GM21390 (cell line): ENCODE results near the gene HTR3E.
"Not testable (repeated sequence)": the region's sequence is repeated elsewhere in the genome, so short reads cannot be mapped to it uniquely, and the experiment has no call there.

ENCODE experiments used
- ATAC-seq: cut with Tn5 transposase; IDR thresholded peaks from one replicate; pipeline ENCODE4 v1.9.1; 2021; ENCODE audit not compliant: unreplicated experiment

HTR3E gene, protein sequence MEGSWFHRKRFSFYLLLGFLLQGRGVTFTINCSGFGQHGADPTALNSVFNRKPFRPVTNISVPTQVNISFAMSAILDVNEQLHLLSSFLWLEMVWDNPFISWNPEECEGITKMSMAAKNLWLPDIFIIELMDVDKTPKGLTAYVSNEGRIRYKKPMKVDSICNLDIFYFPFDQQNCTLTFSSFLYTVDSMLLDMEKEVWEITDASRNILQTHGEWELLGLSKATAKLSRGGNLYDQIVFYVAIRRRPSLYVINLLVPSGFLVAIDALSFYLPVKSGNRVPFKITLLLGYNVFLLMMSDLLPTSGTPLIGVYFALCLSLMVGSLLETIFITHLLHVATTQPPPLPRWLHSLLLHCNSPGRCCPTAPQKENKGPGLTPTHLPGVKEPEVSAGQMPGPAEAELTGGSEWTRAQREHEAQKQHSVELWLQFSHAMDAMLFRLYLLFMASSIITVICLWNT

GRCh38 chr3:184096811-184097383, at the start of gene HTR3E:
Gene HTR3E, plus strand, starts transcription at chr3:184097064. Its CDS starts 466 bp downstream, at chr3:184097530.
- no peak for ATAC-seq

- no peak for ATAC-seq
Observed at GRCh38 chr3:184050217-184050847, 46.5 kb upstream of the HTR3E start.

- ATAC-seq: no peak
Observed at GRCh38 chr3:184052767-184053166, 44.1 kb upstream of the HTR3E start, which contains the start of gene HTR3C. Gene HTR3C, plus strand, starts transcription at chr3:184053047. Its CDS starts 34 bp downstream, at chr3:184053081.

DNA sequence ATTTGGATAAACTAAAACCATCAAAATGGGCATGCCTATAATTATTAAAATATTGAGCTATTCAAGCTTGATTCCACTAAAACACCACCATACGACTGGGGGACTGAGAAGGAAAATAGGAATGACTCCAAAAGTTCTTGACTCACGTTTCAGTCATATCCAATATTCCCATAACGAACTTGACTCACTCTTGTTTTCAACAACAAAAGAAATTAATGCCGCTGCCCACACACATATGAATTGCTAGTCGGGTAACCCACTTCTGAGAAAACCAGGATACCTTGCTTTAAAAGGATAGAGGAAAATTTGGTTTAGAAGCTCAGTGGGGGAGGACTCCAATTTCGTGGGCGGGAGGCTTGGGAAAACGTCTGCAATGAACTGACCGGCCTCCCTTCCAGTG, 38.8 kb upstream of the HTR3E start:
- ATAC-seq: no peak

- no peak for ATAC-seq
Observed at GRCh38 chr3:184059424-184059823, 37.4 kb upstream of the HTR3E start.

DNA sequence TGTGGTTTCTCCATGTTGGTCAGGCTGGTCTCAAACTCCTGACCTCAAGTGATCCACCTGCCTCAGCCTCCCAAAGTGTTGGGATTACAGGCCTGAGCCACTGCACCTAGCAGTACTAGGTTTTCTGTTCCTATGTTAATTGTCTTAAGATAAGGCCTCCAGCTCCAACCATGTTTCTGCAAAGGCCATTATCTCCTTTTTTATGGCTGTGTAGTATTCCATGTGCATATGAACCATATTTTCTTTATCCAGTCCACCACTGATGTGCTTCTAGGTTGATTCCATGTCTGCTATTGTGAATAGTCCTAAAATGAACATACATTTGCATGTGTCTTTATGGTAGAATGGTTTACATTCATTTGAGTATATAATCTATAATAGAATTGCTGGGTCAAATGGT, 34.2 kb upstream of the HTR3E start:
- no peak for ATAC-seq

DNA sequence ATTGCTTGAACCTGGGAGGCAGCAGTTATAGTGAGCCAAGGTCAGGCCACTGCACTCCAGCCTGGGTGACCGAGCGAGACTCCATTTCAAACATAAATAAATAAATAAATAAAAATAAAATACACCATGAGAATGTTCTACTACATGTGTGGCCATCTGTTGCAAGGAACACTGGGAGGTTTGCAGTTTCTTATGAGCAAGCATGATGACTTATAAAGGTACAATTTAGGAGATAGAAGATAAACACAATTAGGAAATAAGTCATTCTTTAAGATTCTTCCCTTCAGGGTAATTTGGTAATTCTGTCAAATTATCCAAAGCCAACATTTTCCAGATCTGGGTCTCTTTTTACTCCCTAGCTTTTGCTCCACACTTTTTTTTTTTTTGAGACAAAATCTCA, 30.7 kb upstream of the HTR3E start:
- no peak for ATAC-seq

DNA sequence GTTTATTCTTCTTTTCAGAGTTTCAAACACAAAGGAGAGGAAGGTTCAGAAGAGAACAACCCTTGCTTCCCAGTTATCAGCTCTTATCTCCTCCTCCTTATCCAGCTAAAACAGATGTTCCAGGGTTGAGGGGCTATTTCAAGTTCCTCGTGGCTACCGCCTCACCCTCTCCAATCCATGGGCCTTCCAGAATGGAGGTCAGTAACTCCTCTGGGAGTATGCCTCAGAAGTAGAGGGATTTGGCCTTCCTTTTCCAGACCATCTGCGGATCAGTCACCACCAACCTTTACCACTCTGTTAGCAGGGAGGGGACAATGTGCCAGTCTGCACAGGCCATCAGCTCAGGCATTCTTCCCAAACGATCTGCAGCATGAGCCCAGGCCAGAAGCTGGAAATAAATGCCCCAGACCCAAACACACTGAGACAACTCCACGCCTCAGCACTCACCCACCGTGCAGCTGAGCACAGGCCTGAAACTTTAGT, 29.2 kb upstream of the HTR3E start:
- ATAC-seq: no peak

- ATAC-seq: no peak
Observed at GRCh38 chr3:184068344-184068743, 28.5 kb upstream of the HTR3E start.

DNA sequence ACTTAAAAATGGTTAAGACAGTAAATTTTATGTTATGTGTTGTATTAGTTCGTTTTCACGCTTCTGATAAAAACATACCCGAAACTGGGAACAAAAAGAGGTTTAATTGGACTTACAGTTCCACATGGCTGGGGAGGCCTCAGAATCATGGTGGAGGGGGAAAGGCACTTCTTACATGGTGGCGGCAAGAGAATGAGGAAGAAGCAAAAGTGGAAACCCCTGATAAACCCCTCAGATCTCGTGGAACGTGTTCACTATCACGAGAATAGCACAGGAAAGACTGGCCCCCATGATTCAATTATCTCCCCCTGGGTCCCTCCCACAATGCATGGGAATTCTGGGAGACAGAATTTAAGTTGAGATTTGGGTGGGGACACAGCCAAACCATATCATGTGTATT, 25.7 kb upstream of the HTR3E start:
- not testable (repeated sequence) for ATAC-seq

DNA sequence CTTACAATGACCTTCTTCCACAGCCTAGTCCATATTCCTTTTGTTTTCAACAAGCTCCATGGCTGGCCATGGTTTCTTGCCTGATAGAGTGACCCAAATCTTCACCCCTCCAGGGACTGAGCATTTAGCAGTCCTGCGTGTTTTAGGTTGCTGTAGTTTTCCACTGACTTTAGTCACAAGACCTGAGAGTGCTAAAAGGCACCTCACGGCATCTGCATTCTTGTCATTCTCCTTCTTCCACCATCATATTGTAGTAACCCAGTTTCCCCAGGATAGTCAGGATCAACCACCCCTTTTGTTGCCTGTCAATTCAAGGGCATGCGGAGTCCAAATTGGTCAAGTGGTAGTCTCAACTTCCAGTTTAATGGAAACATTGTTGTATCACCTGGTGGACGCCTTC, 23.2 kb upstream of the HTR3E start:
- ATAC-seq: no peak

GRCh38 chr3:184075901-184076300, 21.0 kb upstream of the HTR3E start:
- ATAC-seq: no peak

DNA sequence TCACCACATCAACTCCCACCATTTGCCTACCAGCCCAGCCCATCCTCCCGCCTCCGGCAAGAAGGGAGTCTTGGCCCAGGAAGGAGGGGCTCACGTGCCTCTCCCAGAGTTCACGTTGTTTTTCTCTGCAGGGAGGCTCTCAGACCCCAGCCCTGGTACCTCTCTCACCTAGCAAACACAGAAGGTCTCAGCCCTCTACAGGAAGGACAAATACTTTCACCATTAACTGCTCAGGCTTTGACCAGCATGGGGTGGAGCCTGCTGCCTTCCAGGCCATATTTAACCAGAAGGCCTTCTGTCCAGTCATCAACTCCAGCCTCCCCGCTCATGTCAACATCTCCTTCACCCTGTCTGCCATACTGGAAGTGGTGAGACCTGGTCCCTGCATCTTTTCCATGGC, 19.0 kb upstream of the HTR3E start:
- no peak for ATAC-seq

GRCh38 chr3:184078851-184079250, 18.0 kb upstream of the HTR3E start:
- ATAC-seq: no peak

GRCh38 chr3:184081116-184081830, 15.6 kb upstream of the HTR3E start:
- ATAC-seq: no peak

GRCh38 chr3:184082034-184082433, 14.8 kb upstream of the HTR3E start:
- ATAC-seq: no peak

GRCh38 chr3:184082465-184082864, 14.4 kb upstream of the HTR3E start:
- ATAC-seq: no peak

GRCh38 chr3:184085389-184085852, 11.4 kb upstream of the HTR3E start:
- ATAC-seq: no peak

DNA sequence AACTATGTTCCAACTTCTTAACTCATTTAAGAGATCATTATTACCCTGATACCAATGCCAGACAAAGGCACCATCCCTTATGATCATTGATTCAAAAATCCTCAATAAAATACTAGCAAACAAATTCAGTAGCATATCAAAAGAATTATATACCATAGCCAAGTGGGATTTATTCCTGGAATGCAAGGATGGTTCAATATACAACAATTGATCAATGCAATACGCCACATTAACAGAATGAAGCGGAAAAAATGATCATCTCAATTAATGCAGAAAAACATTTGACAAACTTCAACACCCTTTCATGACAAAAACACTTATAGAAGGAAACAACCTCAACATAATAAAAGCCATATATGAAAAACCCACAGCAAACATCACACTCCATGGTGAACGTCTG, 4.7 kb upstream of the HTR3E start:
- no peak for ATAC-seq

DNA sequence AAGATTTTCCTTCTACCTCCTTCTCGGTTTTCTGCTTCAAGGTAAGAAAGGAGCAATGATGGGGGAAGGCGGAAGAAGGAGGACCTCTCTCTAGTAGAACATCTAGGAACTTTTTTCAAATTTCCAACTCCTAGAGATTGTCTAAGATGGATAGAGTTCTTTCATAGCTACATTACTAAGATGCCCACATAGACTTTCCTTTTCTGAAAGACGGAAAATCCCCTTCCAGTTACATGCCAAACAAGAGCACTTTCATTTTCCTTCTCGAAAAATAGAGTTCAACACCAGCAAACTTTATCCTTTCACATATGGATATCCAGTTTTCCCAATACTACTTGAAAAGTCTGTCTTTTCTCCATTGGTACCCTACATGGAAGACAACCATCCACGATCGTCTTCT, 692 bp downstream of the HTR3E start:
- ATAC-seq: no peak
